ENCODE results near the gene MDFIC. TPM values are rescaled to one million over a fixed set of nuclear protein-coding genes. Genes with fewer than 3 reads are reported as not detected.

Gene MDFIC
- total and polyA plus RNA-seq, 10 donors = 22.1 to 97.3 (median 50.8) TPM

- TF ChIP-seq POLR2A (IDR thresholded peaks at IDR 0.05) = no peak
- TF ChIP-seq CTCF (IDR thresholded peaks at IDR 0.05 in 8 of 11, conservative IDR thresholded peaks at IDR 0.05 in 3 of 11) = no peak
- no peaks in the 10 kb centered on the region for H3K9me3 ChIP-seq
- no peak overlapping the region for H3K4me3 ChIP-seq
- H3K36me3 ChIP-seq = no peaks in the 10 kb centered on the region
- no peaks in the 10 kb centered on the region for H3K4me1 ChIP-seq
- no peak for DNase-seq
- H3K27ac ChIP-seq = no peak overlapping the region
- intact Hi-C loops (cut with DNase I; ENCODE audit: low total_unique reads) = no loop called here
- no peaks in the 10 kb centered on the region for H3K27me3 ChIP-seq (replicated peaks in 1 of 7)
Observed at GRCh38 chr7:115059321-115059720, 137.4 kb downstream of the MDFIC start.

GRCh38 chr7:115060095-115060870 lies 138.4 kb downstream of the MDFIC start:
- no peak for DNase-seq
- Histone ChIP-seq H3K4me1 (no peaks in the 10 kb centered on the region), H3K27me3 (replicated peaks in 1 of 7) (no peaks in the 10 kb centered on the region), H3K9me3 (no peaks in the 10 kb centered on the region), H3K4me3 (no peak overlapping the region), H3K36me3 (no peaks in the 10 kb centered on the region), H3K27ac (peak overlapping the region in 3 of 8 donors; percentile 11 to 26 (median 21))
- TF ChIP-seq POLR2AphosphoS5 (IDR thresholded peaks at IDR 0.05) = no peak
- no peak for TF ChIP-seq POLR2A (IDR thresholded peaks at IDR 0.05)
- no peak for TF ChIP-seq CTCF (IDR thresholded peaks at IDR 0.05 in 8 of 11, conservative IDR thresholded peaks at IDR 0.05 in 3 of 11)
- 51 to 66% (median 53%) methylated on average over 5 of the region's 5 CpGs for WGBS, 5 donors
- intact Hi-C loops (cut with DNase I; ENCODE audit: low total_unique reads) = no loop called here

GRCh38 chr7:115066050-115066449 lies 144.2 kb downstream of the MDFIC start:
- H3K27ac ChIP-seq = no peak overlapping the region

More at GRCh38 chr7:115066050-115066449, 144.2 kb downstream of the MDFIC start:
- peak; percentile 47 for DNase-seq
- Histone ChIP-seq H3K9me3 (no peaks in the 10 kb centered on the region), H3K4me1 (no peaks in the 10 kb centered on the region), H3K4me3 (no peak overlapping the region), H3K27me3 (replicated peaks in 1 of 7) (no peaks in the 10 kb centered on the region), H3K36me3 (no peaks in the 10 kb centered on the region)
- no peak for TF ChIP-seq POLR2AphosphoS5 (IDR thresholded peaks at IDR 0.05)
- no peak for TF ChIP-seq POLR2A (IDR thresholded peaks at IDR 0.05)
- TF ChIP-seq CTCF (IDR thresholded peaks at IDR 0.05 in 8 of 11, conservative IDR thresholded peaks at IDR 0.05 in 3 of 11) = no peak
- 31 to 68% (median 68%) methylated on average over 2 of the region's 2 CpGs for WGBS, 5 donors
- intact Hi-C loops (cut with DNase I; ENCODE audit: low total_unique reads) = no loop called here
